Measurements from ENCODE around the gene ROR1. TPM values are rescaled to one million over a fixed set of nuclear protein-coding genes. Genes with fewer than 3 reads are reported as not detected.

The ROR1 gene
- total RNA-seq, 4 donors from 2014 or later = 2.6 to 37.6 (median 11.5) TPM

DNA sequence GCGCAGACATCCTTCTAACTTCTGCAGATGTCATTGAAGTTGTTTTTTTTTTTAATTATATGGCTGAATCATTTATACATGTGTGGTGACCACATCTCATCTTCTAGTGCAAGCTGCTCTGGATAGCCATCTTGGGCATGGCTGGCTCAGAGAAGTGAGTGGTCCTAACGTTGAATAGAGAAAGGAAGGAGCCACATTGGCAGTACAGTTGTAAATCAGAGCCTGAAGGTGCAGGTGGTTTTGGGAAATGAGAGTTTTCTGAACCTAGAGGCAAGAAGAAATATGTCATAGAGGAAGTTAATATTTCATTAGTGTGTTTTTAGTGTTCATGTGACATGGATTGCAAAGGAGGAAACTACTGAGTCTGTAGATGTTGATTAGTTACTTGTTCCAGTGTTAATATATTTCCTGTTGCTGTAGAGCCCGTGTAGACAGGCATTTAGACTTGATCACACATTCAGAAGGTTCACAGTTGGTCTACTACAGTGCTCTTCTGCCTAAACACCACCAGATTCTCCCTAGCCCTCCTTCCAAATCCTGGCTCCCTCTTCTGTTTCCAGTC, 163.7 kb downstream of the ROR1 start:
- no peaks in the 10 kb centered on the region for H3K4me1 ChIP-seq
- no peaks in the 10 kb centered on the region for H3K27me3 ChIP-seq
- H3K27ac ChIP-seq = no peak overlapping the region
- no peaks in the 10 kb centered on the region for H3K36me3 ChIP-seq
- H3K9me3 ChIP-seq = no peaks in the 10 kb centered on the region
- H3K4me3 ChIP-seq = no peak overlapping the region
- intact Hi-C loops (cut with DNase I; ENCODE audit: low total_unique reads) = no loop called here
- TF ChIP-seq POLR2A (IDR thresholded peaks at IDR 0.05) = no peak
- TF ChIP-seq, protein P1, sequence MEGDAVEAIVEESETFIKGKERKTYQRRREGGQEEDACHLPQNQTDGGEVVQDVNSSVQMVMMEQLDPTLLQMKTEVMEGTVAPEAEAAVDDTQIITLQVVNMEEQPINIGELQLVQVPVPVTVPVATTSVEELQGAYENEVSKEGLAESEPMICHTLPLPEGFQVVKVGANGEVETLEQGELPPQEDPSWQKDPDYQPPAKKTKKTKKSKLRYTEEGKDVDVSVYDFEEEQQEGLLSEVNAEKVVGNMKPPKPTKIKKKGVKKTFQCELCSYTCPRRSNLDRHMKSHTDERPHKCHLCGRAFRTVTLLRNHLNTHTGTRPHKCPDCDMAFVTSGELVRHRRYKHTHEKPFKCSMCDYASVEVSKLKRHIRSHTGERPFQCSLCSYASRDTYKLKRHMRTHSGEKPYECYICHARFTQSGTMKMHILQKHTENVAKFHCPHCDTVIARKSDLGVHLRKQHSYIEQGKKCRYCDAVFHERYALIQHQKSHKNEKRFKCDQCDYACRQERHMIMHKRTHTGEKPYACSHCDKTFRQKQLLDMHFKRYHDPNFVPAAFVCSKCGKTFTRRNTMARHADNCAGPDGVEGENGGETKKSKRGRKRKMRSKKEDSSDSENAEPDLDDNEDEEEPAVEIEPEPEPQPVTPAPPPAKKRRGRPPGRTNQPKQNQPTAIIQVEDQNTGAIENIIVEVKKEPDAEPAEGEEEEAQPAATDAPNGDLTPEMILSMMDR (IDR thresholded peaks at IDR 0.05) = no peak
- no peak for DNase-seq

DNA sequence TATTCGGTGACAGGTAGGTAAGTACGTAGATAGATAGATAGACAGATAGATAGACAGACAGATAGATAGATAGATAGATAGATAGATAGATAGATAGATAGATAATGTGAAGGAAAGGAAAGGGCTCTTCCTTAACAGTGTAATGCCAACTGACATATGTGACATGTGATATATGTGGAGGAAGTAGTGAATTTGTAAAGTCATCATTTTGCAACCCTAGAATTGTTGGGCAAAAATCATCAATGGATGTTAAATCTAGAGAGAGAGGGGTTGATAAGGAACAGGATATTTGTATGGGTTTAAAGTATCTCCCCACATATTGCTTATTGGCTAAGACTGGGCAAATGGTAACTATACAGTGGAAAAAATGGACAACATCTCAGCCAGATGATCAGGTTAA, 166.6 kb downstream of the ROR1 start:
- H3K4me3 ChIP-seq = no peak overlapping the region
- TF ChIP-seq, protein P1 (IDR thresholded peaks at IDR 0.05) = no peak
- TF ChIP-seq POLR2A (IDR thresholded peaks at IDR 0.05) = no peak
- H3K4me1 ChIP-seq = no peaks in the 10 kb centered on the region
- no peaks in the 10 kb centered on the region for H3K27me3 ChIP-seq
- intact Hi-C loops (cut with DNase I; ENCODE audit: low total_unique reads) = no loop called here
- no peaks in the 10 kb centered on the region for H3K9me3 ChIP-seq
- H3K36me3 ChIP-seq = no peaks in the 10 kb centered on the region
- H3K27ac ChIP-seq = no peak overlapping the region
- no peak for DNase-seq

DNA sequence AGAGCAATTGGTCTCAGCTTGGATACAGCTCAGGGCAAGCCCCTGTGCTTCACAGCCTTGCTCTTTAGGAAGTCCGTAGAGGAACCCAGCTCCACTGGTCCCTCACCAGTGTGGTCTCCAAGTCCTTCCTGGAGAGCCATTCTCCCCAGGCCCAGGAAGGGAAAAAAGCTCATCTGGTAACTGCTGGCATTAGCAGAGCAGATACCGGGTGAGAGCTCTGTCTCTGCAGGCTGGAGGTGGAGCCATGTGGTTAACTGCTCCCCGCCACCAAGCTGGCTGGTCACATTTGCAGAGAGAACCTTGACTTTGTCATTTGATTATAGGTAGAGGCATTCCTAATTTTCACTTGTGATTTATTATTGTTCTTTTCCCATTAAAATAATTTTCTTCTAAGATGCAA, 169.6 kb downstream of the ROR1 start:
- Histone ChIP-seq H3K36me3 (no peaks in the 10 kb centered on the region), H3K27ac (no peak overlapping the region), H3K4me3 (no peak overlapping the region), H3K9me3 (no peaks in the 10 kb centered on the region), H3K27me3 (no peaks in the 10 kb centered on the region), H3K4me1 (no peaks in the 10 kb centered on the region)
- no peak for DNase-seq
- intact Hi-C loops (cut with DNase I; ENCODE audit: low total_unique reads) = no loop called here
- TF ChIP-seq, protein P1 (IDR thresholded peaks at IDR 0.05) = no peak
- TF ChIP-seq POLR2A (IDR thresholded peaks at IDR 0.05) = no peak

- TF ChIP-seq, protein P1 (IDR thresholded peaks at IDR 0.05) = no peak
- TF ChIP-seq POLR2A (IDR thresholded peaks at IDR 0.05) = no peak
- Histone ChIP-seq H3K4me1 (no peaks in the 10 kb centered on the region), H3K27me3 (no peaks in the 10 kb centered on the region), H3K4me3 (no peak overlapping the region), H3K9me3 (no peaks in the 10 kb centered on the region), H3K36me3 (no peaks in the 10 kb centered on the region), H3K27ac (no peak overlapping the region)
- intact Hi-C loops (cut with DNase I; ENCODE audit: low total_unique reads) = no loop called here
- no peak for DNase-seq
These were observed 172.1 kb downstream of the ROR1 start for GRCh38 chr1:63945943-63946342.

DNA sequence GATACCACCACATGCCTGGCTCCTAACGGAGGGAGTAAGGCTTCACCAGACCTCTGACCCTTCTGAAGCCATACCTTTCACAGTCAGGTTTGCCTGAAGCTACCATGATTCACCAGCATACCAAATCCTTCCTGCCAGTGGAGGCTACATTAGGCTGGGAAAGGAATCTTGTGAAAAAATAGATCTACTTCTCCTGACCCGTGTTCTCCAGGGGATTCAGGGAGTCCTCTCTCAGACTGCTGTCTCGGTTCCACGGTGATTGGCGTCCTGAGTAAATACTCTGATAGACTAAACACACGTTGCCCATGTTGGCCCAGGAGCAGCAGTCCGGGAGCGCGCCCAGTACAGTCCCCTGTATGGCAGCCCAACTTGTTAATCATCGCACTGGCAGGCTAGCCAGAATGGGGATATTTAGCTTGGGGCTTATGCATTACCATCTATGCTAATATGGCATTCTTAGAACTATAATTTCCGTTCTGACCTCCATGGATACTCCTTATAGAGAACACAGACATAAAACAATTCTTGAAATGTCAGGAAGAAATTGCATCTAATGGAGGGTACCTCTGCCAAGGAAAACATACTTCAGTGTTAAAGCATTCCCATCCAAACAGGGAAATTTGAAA, 173.2 kb downstream of the ROR1 start:
- no peak for DNase-seq
- H3K36me3 ChIP-seq = no peaks in the 10 kb centered on the region
- no peak overlapping the region for H3K27ac ChIP-seq
- no peak for TF ChIP-seq POLR2A (IDR thresholded peaks at IDR 0.05)
- TF ChIP-seq, protein P1 (IDR thresholded peaks at IDR 0.05) = no peak
- no peaks in the 10 kb centered on the region for H3K9me3 ChIP-seq
- H3K4me1 ChIP-seq = no peaks in the 10 kb centered on the region
- intact Hi-C loops (cut with DNase I; ENCODE audit: low total_unique reads) = no loop called here
- no peaks in the 10 kb centered on the region for H3K27me3 ChIP-seq
- H3K4me3 ChIP-seq = no peak overlapping the region

All from uterus (tissue), 4 donors.